Epithelial cell of esophagus (primary cell): ENCODE data around the gene CALML5.
A peak's percentile ranks its signal among the peaks of the same experiment; 100 is the strongest.

ENCODE experiments used
- DNase-seq: peaks from one replicate; pipeline ENCODE4 v3.0.0; 2010; ENCODE audit warnings: low read depth
- H3K4me3 ChIP-seq: 2 replicates; pipeline ENCODE4 v1.5.1; 2011; ENCODE audit warnings: mild to moderate bottlenecking, low read length, control low read depth
- CTCF ChIP-seq: IDR thresholded peaks from 2 replicates; pipeline ENCODE4 v1.5.1; 2011; ENCODE audit warnings: low read depth, mild to moderate bottlenecking, low read length, control low read depth, inconsistent platforms; ENCODE audit not compliant: insufficient read depth; ENCODE audit errors: missing control alignments

The CALML5 gene

GRCh38 chr10:5449823-5450222 is 49.5 kb downstream of the CALML5 start:
- peak; percentile 76 for DNase-seq
- peak overlapping the region; percentile 86 for H3K4me3 ChIP-seq
- peak; percentile 36 for TF ChIP-seq CTCF

- no peak for TF ChIP-seq CTCF
- no peak for DNase-seq
- H3K4me3 ChIP-seq = peak overlapping the region; percentile 86
Measured at GRCh38 chr10:5449227-5449626, 50.1 kb downstream of the CALML5 start.
